Esophagus squamous epithelium (tissue), 5 donors: Measurements from ENCODE around the gene GDPD5. TPM values are rescaled to one million over a fixed set of nuclear protein-coding genes. Genes with fewer than 3 reads are reported as not detected.

Experiments
- DNase-seq: peaks from one replicate; lab custom pipeline; 2025; lab: John Stamatoyannopoulos, UW
- H3K27ac ChIP-seq, 4 donors: fragments of 200-600 bp; sonication (generic); one replicate each; pipeline ENCODE4 v1.5.1; 2016 to 2019; ENCODE audit warnings: mild to moderate bottlenecking in 1 of 4
- H3K27me3 ChIP-seq, 4 donors: fragments of 200-600 bp; sonication (generic); 1 replicate in 3 of 4; 2 replicates in 1 of 4; pipeline versions ENCODE4 v1.5.1 to v1.6.0; 2017 to 2021; ENCODE audit warnings: antibody characterized with exemption in 1 of 4
- H3K36me3 ChIP-seq, 3 donors: fragments of 200-600 bp; sonication (generic); one replicate each; pipeline ENCODE4 v1.5.1; 2016 to 2019
- H3K4me1 ChIP-seq, 3 donors: fragments of 200-600 bp; sonication (generic); one replicate each; pipeline ENCODE4 v1.5.1; 2017 to 2019
- H3K4me3 ChIP-seq, 4 donors: fragments of 200-600 bp; sonication (generic); 1 replicate in 3 of 4; 2 replicates in 1 of 4; pipeline ENCODE4 v1.5.1; 2016 to 2019; ENCODE audit warnings: mild to moderate bottlenecking in 2 of 4, moderate library complexity in 1 of 4
- H3K9me3 ChIP-seq, 3 donors: fragments of 200-600 bp; sonication (generic); one replicate each; pipeline ENCODE4 v1.5.1; 2016 to 2019
- CTCF ChIP-seq, 6 experiments: fragments of 450-650 bp in 4 of 6; fragments of 200-600 bp in 2 of 6; sonication (generic) in 2 of 6; IDR thresholded peaks; one replicate each; pipeline ENCODE4 v1.5.1; 2016 to 2019; ENCODE audit warnings: antibody characterized with exemption in 6 of 6, mild to moderate bottlenecking in 4 of 6, moderate library complexity in 4 of 6
- POLR2A ChIP-seq, 4 donors: fragments of 450-650 bp; IDR thresholded peaks; one replicate each; pipeline ENCODE4 v1.6.1; 2017; ENCODE audit warnings: antibody characterized with exemption in 4 of 4, mild to moderate bottlenecking in 4 of 4, moderate library complexity in 3 of 4
- WGBS, 2 donors: methylation state at CpG; one replicate each; pipeline ENCODE4 v1.1.5; 2018; 5-methylcytosine and 5-hydroxymethylcytosine counted together
- intact Hi-C: fragments of 100-400 bp; cut with DNase I; formaldehyde crosslinking; loops from one replicate; pipeline ENCODE4 v1.15.0; 2022
- total RNA-seq, 4 donors: library from RNA; depleted of rRNA; stranded (reverse); fragments of >200 nt; gene quantifications; one replicate each; pipeline ENCODE4 v1.1.0, GENCODE V29; 2016
- donor health status: DM: yes; HTN: yes; CAD: no.

The GDPD5 gene
- total RNA-seq, 4 donors from 2014 or later: 0.57 to 2.3 (median 1.6) TPM

DNA sequence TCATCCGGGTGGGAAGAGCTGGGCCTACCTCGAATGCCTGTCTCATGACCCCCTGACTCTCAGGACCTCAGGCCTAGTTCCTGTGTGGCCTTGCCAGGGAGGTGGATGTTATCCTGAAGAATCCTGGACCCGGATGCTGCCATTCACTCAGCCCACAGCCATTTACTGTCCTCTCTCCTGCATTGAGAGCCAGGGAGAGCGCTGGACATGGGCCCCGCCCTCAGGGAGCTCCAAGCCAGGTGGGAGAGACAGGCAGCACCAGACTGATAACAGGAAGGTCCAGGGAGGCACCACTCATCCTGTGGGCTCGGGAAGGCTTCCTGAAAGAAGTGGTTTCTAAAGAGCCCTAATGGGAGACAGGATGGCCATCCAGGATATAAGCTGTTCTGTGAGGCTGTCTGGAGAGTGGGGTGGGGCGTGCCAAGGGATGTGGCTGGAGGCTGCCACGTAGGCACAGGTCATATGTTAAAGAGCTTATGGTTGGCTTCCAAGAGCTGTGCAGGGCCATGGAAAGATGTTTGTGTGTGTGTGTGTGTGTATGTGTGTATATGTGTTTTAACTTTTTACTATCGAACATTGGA, 44.9 kb upstream of the GDPD5 start:
- H3K9me3 ChIP-seq: no peaks in the 10 kb centered on the region
- no peaks in the 10 kb centered on the region for H3K27me3 ChIP-seq
- H3K4me1 ChIP-seq: peaks cover 9 to 66% (median 19%) of the 10 kb centered on the region in 3 donors
- intact Hi-C loops: no loop called here
- WGBS, 2 donors: 52 to 70% methylated on average over 5 to 6 of the region's 9 CpGs
- TF ChIP-seq CTCF (IDR thresholded peaks at IDR 0.05) (no peak), POLR2A (IDR thresholded peaks at IDR 0.05) (no peak)
- H3K27ac ChIP-seq: peak overlapping the region in 2 of 4 donors; percentile 7 to 40
- peaks cover 11 to 84% (median 46%) of the 10 kb centered on the region in 3 donors for H3K36me3 ChIP-seq
- no peak for DNase-seq
- H3K4me3 ChIP-seq: no peak overlapping the region

DNA sequence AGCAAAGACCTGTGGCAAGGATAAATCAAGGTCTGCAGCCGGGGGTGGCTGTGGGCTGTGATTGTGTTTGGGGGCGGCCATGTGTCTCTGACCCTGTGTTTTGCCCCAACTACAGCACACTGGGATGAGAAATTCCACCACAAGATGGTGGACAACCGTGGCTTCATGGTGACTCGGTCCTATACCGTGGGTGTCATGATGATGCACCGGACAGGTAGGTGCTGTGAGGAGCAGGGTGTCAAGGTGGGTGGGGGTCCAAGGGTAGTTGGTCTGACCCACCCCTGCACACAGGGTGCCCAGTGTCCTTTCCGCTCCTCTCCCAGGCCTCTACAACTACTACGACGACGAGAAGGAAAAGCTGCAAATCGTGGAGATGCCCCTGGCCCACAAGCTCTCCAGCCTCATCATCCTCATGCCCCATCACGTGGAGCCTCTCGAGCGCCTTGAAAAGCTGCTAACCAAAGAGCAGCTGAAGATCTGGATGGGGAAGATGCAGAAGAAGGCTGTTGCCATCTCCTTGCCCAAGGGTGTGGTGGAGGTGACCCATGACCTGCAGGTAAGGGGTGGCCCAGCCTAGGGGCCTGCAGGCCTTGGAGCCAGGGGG, 43.0 kb upstream of the GDPD5 start:
- no peak for DNase-seq
- peaks cover 25 to 85% (median 38%) of the 10 kb centered on the region in 3 donors for H3K4me1 ChIP-seq
- intact Hi-C loops: no loop called here
- TF ChIP-seq CTCF (IDR thresholded peaks at IDR 0.05) (no peak), POLR2A (IDR thresholded peaks at IDR 0.05) (no peak)
- H3K36me3 ChIP-seq: peaks cover 11 to 78% (median 46%) of the 10 kb centered on the region in 3 donors
- H3K4me3 ChIP-seq: no peak overlapping the region
- H3K27me3 ChIP-seq: no peaks in the 10 kb centered on the region
- peak overlapping the region in 1 of 4 donors; percentile 21 for H3K27ac ChIP-seq
- H3K9me3 ChIP-seq: no peaks in the 10 kb centered on the region
- 74 to 86% methylated on average over 6 to 11 of the region's 14 CpGs for WGBS, 2 donors

GRCh38 chr11:75567971-75568370, 42.2 kb upstream of the GDPD5 start:
- Histone ChIP-seq H3K27ac (no peak overlapping the region), H3K27me3 (no peaks in the 10 kb centered on the region), H3K4me1 (peaks cover 32 to 93% (median 45%) of the 10 kb centered on the region in 3 donors), H3K4me3 (no peak overlapping the region), H3K9me3 (no peaks in the 10 kb centered on the region), H3K36me3 (peaks cover 11 to 70% (median 46%) of the 10 kb centered on the region in 3 donors)
- DNase-seq: no peak
- WGBS, 2 donors: 81 to 90% methylated on average over 4 to 5 of the region's 6 CpGs
- intact Hi-C loops: no loop called here
- TF ChIP-seq POLR2A (IDR thresholded peaks at IDR 0.05) (no peak), CTCF (IDR thresholded peaks at IDR 0.05) (no peak)

GRCh38 chr11:75566763-75567279, 41.1 kb upstream of the GDPD5 start:
- Histone ChIP-seq H3K9me3 (no peaks in the 10 kb centered on the region), H3K36me3 (peaks cover 11 to 59% (median 37%) of the 10 kb centered on the region in 3 donors), H3K4me1 (peaks cover 36 to 95% (median 45%) of the 10 kb centered on the region in 3 donors), H3K4me3 (no peak overlapping the region), H3K27ac (no peak overlapping the region), H3K27me3 (peaks cover 0 to 2% (median 0%) of the 10 kb centered on the region in 4 donors)
- WGBS, 2 donors: 89 to 91% methylated on average over 23 to 30 of the region's 34 CpGs
- no peak for TF ChIP-seq CTCF (IDR thresholded peaks at IDR 0.05)
- TF ChIP-seq POLR2A (IDR thresholded peaks at IDR 0.05): no peak
- intact Hi-C loops: no loop called here
- DNase-seq: no peak
